Transverse colon (tissue), 4 donors: ENCODE results near the gene UGT1A10. TPM values are rescaled to one million over a fixed set of nuclear protein-coding genes. Genes with fewer than 3 reads are reported as not detected.

Experiments used
- DNase-seq: peaks from one replicate; pipeline ENCODE4 v3.0.0-alpha.2; 2019
- H3K27ac ChIP-seq, 4 donors: fragments of 200-600 bp; sonication (generic); 2 replicates each; pipeline ENCODE4 v1.5.1; 2016 to 2018; ENCODE audit warnings: inconsistent platforms in 4 of 4
- H3K27me3 ChIP-seq: fragments of 200-600 bp; sonication (generic); 2 replicates; pipeline ENCODE4 v1.5.1; 2017; ENCODE audit warnings: inconsistent platforms
- H3K36me3 ChIP-seq, 4 donors: fragments of 200-600 bp; sonication (generic); 2 replicates each; pipeline ENCODE4 v1.5.1; 2017 to 2019; ENCODE audit warnings: inconsistent platforms in 4 of 4
- H3K4me1 ChIP-seq, 4 donors: fragments of 200-600 bp; sonication (generic); 2 replicates each; pipeline ENCODE4 v1.5.1; 2017 to 2020; ENCODE audit warnings: inconsistent platforms in 4 of 4
- H3K4me3 ChIP-seq, 4 donors: fragments of 200-600 bp; sonication (generic); 1 replicate in 1 of 4; 2 replicates in 3 of 4; pipeline versions ENCODE4 v1.5.1 to v1.6.1; 2017 to 2019; ENCODE audit warnings: inconsistent platforms in 4 of 4
- H3K9me3 ChIP-seq, 2 donors: fragments of 200-600 bp; sonication (generic); 2 replicates each; pipeline ENCODE4 v1.5.1; 2017 to 2019; ENCODE audit warnings: inconsistent platforms in 2 of 2
- CTCF ChIP-seq, 5 experiments: fragments of 200-600 bp in 3 of 5; fragments of 450-650 bp in 2 of 5; sonication (generic) in 3 of 5; IDR thresholded peaks; 1 replicate in 2 of 5; 2 replicates in 3 of 5; pipeline ENCODE4 v1.5.1; 2016 to 2017; ENCODE audit warnings: antibody characterized with exemption in 5 of 5, inconsistent platforms in 3 of 5, mild to moderate bottlenecking in 2 of 5, moderate library complexity in 1 of 5
- EP300 ChIP-seq: sonication (generic); formaldehyde crosslinking; IDR thresholded peaks from one replicate; pipeline ENCODE4 v1.6.1; 2017; ENCODE audit warnings: antibody characterized with exemption, low read depth
- POLR2A ChIP-seq: fragments of 450-650 bp; IDR thresholded peaks from one replicate; pipeline ENCODE4 v1.6.1; 2016; ENCODE audit warnings: antibody characterized with exemption, mild to moderate bottlenecking, moderate library complexity
- POLR2AphosphoS5 ChIP-seq, 3 donors: sonication (generic); formaldehyde crosslinking; IDR thresholded peaks; one replicate each; pipeline ENCODE4 v1.6.1; 2016; ENCODE audit warnings: antibody characterized with exemption in 3 of 3
- WGBS, 2 donors: methylation state at CpG; one replicate each; pipeline ENCODE4 v1.1.5; 2018; ENCODE audit warnings: low coverage in 1 of 2; 5-methylcytosine and 5-hydroxymethylcytosine counted together
- in situ Hi-C, 4 donors: fragments of 200-750 bp; cut with MboI; loops; one replicate each; pipeline versions ENCODE4 v1.15.0 to v1.15.1; 2017; ENCODE audit warnings: low sequenced_read_pairs in 3 of 4, low pct_ligation_motif_present in 1 of 4, low pct_unique_long_range_greater_than_20kb in 1 of 4
- intact Hi-C: fragments of 100-400 bp; cut with DNase I; formaldehyde crosslinking; loops from one replicate; pipeline ENCODE4 v1.15.1; 2023; ENCODE audit warnings: low total_unique reads
- total RNA-seq, 4 donors: library from RNA; depleted of rRNA; stranded (reverse); fragments of >200 nt; gene quantifications; one replicate each; pipeline ENCODE4 v1.1.0, GENCODE V29; 2016

UGT1A10 gene
- total RNA-seq, 4 donors from 2014 or later, result 54.2 to 87.5 (median 54.9) TPM

- Histone ChIP-seq H3K4me3 (no peak overlapping the region), H3K36me3 (no peaks in the 10 kb centered on the region), H3K27ac (no peak overlapping the region), H3K27me3 (no peaks in the 10 kb centered on the region), H3K4me1 (no peaks in the 10 kb centered on the region), H3K9me3 (no peaks in the 10 kb centered on the region)
- no peak for TF ChIP-seq POLR2AphosphoS5 (IDR thresholded peaks at IDR 0.05)
- no peak for TF ChIP-seq EP300
- no peak for TF ChIP-seq CTCF (IDR thresholded peaks at IDR 0.05)
- no peak for TF ChIP-seq POLR2A
- intact Hi-C loops (no loop called here), in situ Hi-C loops (no loop called here)
- WGBS, 2 donors, result 72% methylated on average over 6 of the region's 6 CpGs; no CpG with 5 or more reads in 1 of the 2 donors
- no peak for DNase-seq
Measured at GRCh38 chr2:233810385-233810784, 174.1 kb downstream of the UGT1A10 start.

GRCh38 chr2:233811087-233811486 lies 174.8 kb downstream of the UGT1A10 start:
- no peak for DNase-seq
- WGBS, 2 donors, result 77% methylated on average over 4 of the region's 4 CpGs; no CpG with 5 or more reads in 1 of the 2 donors
- H3K4me3 ChIP-seq, result no peak overlapping the region
- intact Hi-C loops, result no loop called here
- no peak overlapping the region for H3K27ac ChIP-seq
- H3K4me1 ChIP-seq, result no peaks in the 10 kb centered on the region
- no peaks in the 10 kb centered on the region for H3K27me3 ChIP-seq
- in situ Hi-C loops, result no loop called here
- no peaks in the 10 kb centered on the region for H3K9me3 ChIP-seq
- TF ChIP-seq EP300 (no peak), POLR2A (no peak), CTCF (IDR thresholded peaks at IDR 0.05) (no peak), POLR2AphosphoS5 (IDR thresholded peaks at IDR 0.05) (no peak)
- no peaks in the 10 kb centered on the region for H3K36me3 ChIP-seq

- DNase-seq, result no peak
- Histone ChIP-seq H3K4me3 (no peak overlapping the region), H3K36me3 (no peaks in the 10 kb centered on the region), H3K27me3 (no peaks in the 10 kb centered on the region), H3K9me3 (no peaks in the 10 kb centered on the region), H3K27ac (no peak overlapping the region), H3K4me1 (no peaks in the 10 kb centered on the region)
- in situ Hi-C loops (no loop called here), intact Hi-C loops (no loop called here)
- WGBS, 2 donors, result 91% methylated on average over 8 of the region's 8 CpGs; no CpG with 5 or more reads in 1 of the 2 donors
- TF ChIP-seq CTCF (IDR thresholded peaks at IDR 0.05) (no peak), POLR2AphosphoS5 (IDR thresholded peaks at IDR 0.05) (no peak), EP300 (no peak), POLR2A (no peak)
Measured at GRCh38 chr2:233811732-233812131, 175.5 kb downstream of the UGT1A10 start.

- Histone ChIP-seq H3K9me3 (no peaks in the 10 kb centered on the region), H3K27ac (no peak overlapping the region), H3K27me3 (no peaks in the 10 kb centered on the region), H3K4me3 (no peak overlapping the region), H3K4me1 (no peaks in the 10 kb centered on the region), H3K36me3 (no peaks in the 10 kb centered on the region)
- no peak for DNase-seq
- WGBS, 2 donors, result 60 to 81% methylated on average over 1 to 3 of the region's 3 CpGs
- intact Hi-C loops, result no loop called here
- TF ChIP-seq POLR2A, result no peak
- no peak for TF ChIP-seq POLR2AphosphoS5 (IDR thresholded peaks at IDR 0.05)
- no peak for TF ChIP-seq EP300
- TF ChIP-seq CTCF (IDR thresholded peaks at IDR 0.05), result no peak
- in situ Hi-C loops, result no loop called here
Measured at GRCh38 chr2:233813236-233814055, 177.2 kb downstream of the UGT1A10 start.
